ENCODE results near the gene C4orf50. TPM values are rescaled to one million over a fixed set of nuclear protein-coding genes. Genes with fewer than 3 reads are reported as not detected.

The C4orf50 gene
- total RNA-seq, 4 donors from 2014 or later, result 0.14 to 4.9 (median 0.32) TPM; not detected in 1

DNA sequence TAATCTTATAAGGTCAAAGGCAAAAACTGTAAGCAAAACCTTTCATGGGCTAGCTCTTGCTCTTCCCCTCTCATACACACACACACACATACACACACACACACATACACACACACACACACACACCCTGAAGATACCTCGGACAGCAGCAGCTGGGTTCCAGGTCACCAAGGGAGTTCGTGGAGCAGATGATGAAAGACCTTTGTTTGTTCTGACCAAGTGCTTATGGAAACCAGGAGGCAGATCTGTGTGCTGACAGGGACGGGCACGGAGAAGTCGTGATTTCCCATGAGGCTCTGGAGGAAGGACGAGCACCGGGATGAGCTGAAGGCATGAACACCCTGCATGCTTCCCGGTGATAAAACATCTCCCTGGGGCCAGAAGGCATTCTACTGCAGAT is 90.0 kb downstream of the C4orf50 start:
- Histone ChIP-seq H3K27ac (no peak overlapping the region), H3K4me1 (no peaks in the 10 kb centered on the region), H3K4me3 (no peak overlapping the region), H3K36me3 (no peaks in the 10 kb centered on the region), H3K27me3 (peaks cover 25% of the 10 kb centered on the region), H3K9me3 (no peaks in the 10 kb centered on the region)
- 68 to 100% methylated on average over 1 to 8 of the region's 8 CpGs for WGBS, 2 donors (ENCODE audit: low coverage in 1 of 2)
- intact Hi-C loops (cut with DNase I; ENCODE audit: low total_unique reads) (no loop called here), in situ Hi-C loops (cut with MboI; ENCODE audit: low pct_ligation_motif_present in 1 of 4, low pct_unique_long_range_greater_than_20kb in 1 of 4, low sequenced_read_pairs in 3 of 4) (no loop called here)
- TF ChIP-seq, protein P1, sequence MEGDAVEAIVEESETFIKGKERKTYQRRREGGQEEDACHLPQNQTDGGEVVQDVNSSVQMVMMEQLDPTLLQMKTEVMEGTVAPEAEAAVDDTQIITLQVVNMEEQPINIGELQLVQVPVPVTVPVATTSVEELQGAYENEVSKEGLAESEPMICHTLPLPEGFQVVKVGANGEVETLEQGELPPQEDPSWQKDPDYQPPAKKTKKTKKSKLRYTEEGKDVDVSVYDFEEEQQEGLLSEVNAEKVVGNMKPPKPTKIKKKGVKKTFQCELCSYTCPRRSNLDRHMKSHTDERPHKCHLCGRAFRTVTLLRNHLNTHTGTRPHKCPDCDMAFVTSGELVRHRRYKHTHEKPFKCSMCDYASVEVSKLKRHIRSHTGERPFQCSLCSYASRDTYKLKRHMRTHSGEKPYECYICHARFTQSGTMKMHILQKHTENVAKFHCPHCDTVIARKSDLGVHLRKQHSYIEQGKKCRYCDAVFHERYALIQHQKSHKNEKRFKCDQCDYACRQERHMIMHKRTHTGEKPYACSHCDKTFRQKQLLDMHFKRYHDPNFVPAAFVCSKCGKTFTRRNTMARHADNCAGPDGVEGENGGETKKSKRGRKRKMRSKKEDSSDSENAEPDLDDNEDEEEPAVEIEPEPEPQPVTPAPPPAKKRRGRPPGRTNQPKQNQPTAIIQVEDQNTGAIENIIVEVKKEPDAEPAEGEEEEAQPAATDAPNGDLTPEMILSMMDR (IDR thresholded peaks at IDR 0.05), result no peak
- TF ChIP-seq POLR2AphosphoS5 (IDR thresholded peaks at IDR 0.05), result no peak
- no peak for TF ChIP-seq EP300 (IDR thresholded peaks at IDR 0.05; ENCODE audit: low read depth)
- TF ChIP-seq POLR2A (IDR thresholded peaks at IDR 0.05), result no peak
- no peak for DNase-seq

DNA sequence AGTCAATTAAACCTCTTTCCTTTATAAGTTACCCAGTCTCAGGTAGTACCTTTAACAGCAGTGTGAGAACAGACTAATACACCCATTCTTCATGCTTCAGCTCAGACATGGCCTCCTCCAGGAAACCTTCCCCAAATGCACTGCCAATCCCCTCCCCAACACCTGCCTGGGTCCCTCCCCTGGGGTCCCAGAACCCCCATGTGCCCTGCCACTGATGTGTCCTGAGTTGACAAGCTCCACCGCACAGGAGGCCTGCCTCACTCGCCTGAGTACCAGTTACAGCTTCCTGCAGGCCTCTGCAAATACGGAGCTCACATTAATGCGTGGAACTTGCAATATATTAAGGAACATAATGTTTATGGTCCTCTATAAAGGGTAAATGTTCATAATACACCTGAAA is 90.5 kb downstream of the C4orf50 start:
- intact Hi-C loops (cut with DNase I; ENCODE audit: low total_unique reads) (no loop called here), in situ Hi-C loops (cut with MboI; ENCODE audit: low pct_ligation_motif_present in 1 of 4, low pct_unique_long_range_greater_than_20kb in 1 of 4, low sequenced_read_pairs in 3 of 4) (no loop called here)
- H3K4me1 ChIP-seq, result no peaks in the 10 kb centered on the region
- no peak for DNase-seq
- TF ChIP-seq EP300 (IDR thresholded peaks at IDR 0.05; ENCODE audit: low read depth) (no peak), POLR2AphosphoS5 (IDR thresholded peaks at IDR 0.05) (no peak), POLR2A (IDR thresholded peaks at IDR 0.05) (no peak)
- TF ChIP-seq, protein P1 (IDR thresholded peaks at IDR 0.05), result no peak
- no peak overlapping the region for H3K4me3 ChIP-seq
- H3K27ac ChIP-seq, result no peak overlapping the region
- 73% methylated on average over 2 to 4 of the region's 4 CpGs for WGBS, 2 donors (ENCODE audit: low coverage in 1 of 2)
- no peaks in the 10 kb centered on the region for H3K9me3 ChIP-seq
- peaks cover 22% of the 10 kb centered on the region for H3K27me3 ChIP-seq
- H3K36me3 ChIP-seq, result no peaks in the 10 kb centered on the region

DNA sequence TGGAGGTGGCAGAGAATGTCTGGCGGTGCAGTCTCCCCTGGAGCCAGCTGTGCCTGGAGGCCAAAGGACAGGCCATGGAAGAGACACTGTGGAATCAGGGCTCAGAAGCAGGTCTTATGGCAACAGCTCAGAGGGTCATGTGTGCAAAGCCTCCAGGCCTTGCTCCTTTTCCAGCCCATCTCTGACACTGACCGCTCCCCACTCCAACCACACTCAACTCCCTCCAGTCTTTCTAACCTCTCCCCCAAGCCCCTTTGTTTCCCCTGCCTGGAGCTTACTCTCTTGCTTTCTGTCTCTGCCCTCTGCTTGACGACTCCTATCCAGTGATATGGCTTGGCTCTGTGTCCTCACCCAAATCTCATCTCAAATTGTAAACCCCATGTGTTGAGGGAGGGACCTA is 91.1 kb downstream of the C4orf50 start:
- intact Hi-C loops (cut with DNase I; ENCODE audit: low total_unique reads), result no loop called here
- Histone ChIP-seq H3K36me3 (no peaks in the 10 kb centered on the region), H3K4me3 (no peak overlapping the region), H3K9me3 (no peaks in the 10 kb centered on the region), H3K4me1 (no peaks in the 10 kb centered on the region), H3K27me3 (peaks cover 16% of the 10 kb centered on the region), H3K27ac (no peak overlapping the region)
- in situ Hi-C loops (cut with MboI; ENCODE audit: low pct_ligation_motif_present in 1 of 4, low pct_unique_long_range_greater_than_20kb in 1 of 4, low sequenced_read_pairs in 3 of 4), result no loop called here
- WGBS, 2 donors (ENCODE audit: low coverage in 1 of 2), result 74% methylated on average over 3 of the region's 3 CpGs; no CpG with 5 or more reads in 1 of the 2 donors
- DNase-seq, result no peak
- TF ChIP-seq POLR2AphosphoS5 (IDR thresholded peaks at IDR 0.05) (no peak), EP300 (IDR thresholded peaks at IDR 0.05; ENCODE audit: low read depth) (no peak), POLR2A (IDR thresholded peaks at IDR 0.05) (no peak)
- TF ChIP-seq, protein P1 (IDR thresholded peaks at IDR 0.05), result no peak

DNA sequence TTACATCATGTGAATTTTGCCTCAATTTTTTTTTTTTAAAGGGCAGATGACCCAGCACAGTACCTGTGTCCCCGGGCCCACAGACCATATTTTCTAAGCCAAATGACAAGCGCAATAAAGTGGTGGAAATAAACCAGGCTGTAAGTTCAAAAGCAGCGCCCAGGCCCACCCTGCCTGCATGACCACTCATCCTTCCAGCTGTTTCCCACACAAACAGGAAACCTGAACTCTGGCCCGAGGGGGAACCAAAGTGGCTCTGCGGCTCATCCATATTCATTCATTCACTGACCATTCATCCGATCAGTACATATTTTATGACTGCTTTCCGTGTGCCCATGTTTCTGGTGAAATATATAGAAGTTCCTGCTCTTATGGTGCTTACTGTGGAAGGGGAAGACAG is 91.6 kb downstream of the C4orf50 start:
- no peak for TF ChIP-seq POLR2AphosphoS5 (IDR thresholded peaks at IDR 0.05)
- no peaks in the 10 kb centered on the region for H3K36me3 ChIP-seq
- intact Hi-C loops (cut with DNase I; ENCODE audit: low total_unique reads), result no loop called here
- no peak for DNase-seq
- in situ Hi-C loops (cut with MboI; ENCODE audit: low pct_ligation_motif_present in 1 of 4, low pct_unique_long_range_greater_than_20kb in 1 of 4, low sequenced_read_pairs in 3 of 4), result no loop called here
- H3K4me3 ChIP-seq, result no peak overlapping the region
- WGBS, 2 donors (ENCODE audit: low coverage in 1 of 2), result 44 to 58% methylated on average over 3 to 7 of the region's 7 CpGs
- H3K27ac ChIP-seq, result no peak overlapping the region
- no peaks in the 10 kb centered on the region for H3K4me1 ChIP-seq
- no peaks in the 10 kb centered on the region for H3K9me3 ChIP-seq
- peaks cover 11% of the 10 kb centered on the region for H3K27me3 ChIP-seq
